Measurements from ENCODE around the gene CDHR3.
"Not testable (repeated sequence)": the region's sequence is repeated elsewhere in the genome, so short reads cannot be mapped to it uniquely, and the experiment has no call there.

CDHR3 gene

GRCh38 chr7:105971845-105972244 lies 8.8 kb downstream of the CDHR3 start:
- no peak for DNase-seq

- no peak for DNase-seq
Observed at GRCh38 chr7:105972276-105972675, 9.2 kb downstream of the CDHR3 start.

- peak in 1 of 14 donors; percentile 10 for DNase-seq
Observed at GRCh38 chr7:105974471-105974870, 11.4 kb downstream of the CDHR3 start.

GRCh38 chr7:105975770-105976417 lies 12.8 kb downstream of the CDHR3 start:
- DNase-seq = no peak

- no peak for DNase-seq
Observed at GRCh38 chr7:105976868-105977267, 13.8 kb downstream of the CDHR3 start.

GRCh38 chr7:105978035-105978434 lies 15.0 kb downstream of the CDHR3 start:
- peak in 1 of 14 donors; percentile 24 for DNase-seq

GRCh38 chr7:105978974-105979373 lies 15.9 kb downstream of the CDHR3 start:
- no peak for DNase-seq

- no peak for DNase-seq
Observed at GRCh38 chr7:105979405-105979804, 16.3 kb downstream of the CDHR3 start.

GRCh38 chr7:105980645-105981396 lies 17.8 kb downstream of the CDHR3 start:
- no peak for DNase-seq

GRCh38 chr7:105982388-105982787 lies 19.3 kb downstream of the CDHR3 start:
- no peak for DNase-seq

- DNase-seq = not testable (repeated sequence)
Observed at GRCh38 chr7:105984808-105985207, 21.7 kb downstream of the CDHR3 start.

GRCh38 chr7:105985229-105985628 lies 22.2 kb downstream of the CDHR3 start:
- no peak for DNase-seq

GRCh38 chr7:105985672-105986215 lies 22.7 kb downstream of the CDHR3 start:
- DNase-seq = peak in 2 of 14 donors; percentile 3 to 89

GRCh38 chr7:105987046-105987445 lies 24.0 kb downstream of the CDHR3 start:
- DNase-seq = no peak

GRCh38 chr7:105988276-105988675 lies 25.2 kb downstream of the CDHR3 start:
- no peak for DNase-seq

GRCh38 chr7:105989191-105989590 lies 26.1 kb downstream of the CDHR3 start:
- no peak for DNase-seq

- DNase-seq = no peak
Observed at GRCh38 chr7:105989686-105990085, 26.6 kb downstream of the CDHR3 start.

- no peak for DNase-seq
Observed at GRCh38 chr7:105990141-105990540, 27.1 kb downstream of the CDHR3 start.

- peak in 1 of 14 donors; percentile 72 for DNase-seq
Observed at GRCh38 chr7:105990727-105991453, 27.8 kb downstream of the CDHR3 start.

GRCh38 chr7:105992905-105993304 lies 29.8 kb downstream of the CDHR3 start:
- peak in 1 of 14 donors; percentile 7 for DNase-seq

GRCh38 chr7:105996860-105997737 lies 34.0 kb downstream of the CDHR3 start:
- DNase-seq = no peak

GRCh38 chr7:105999256-105999655 lies 36.2 kb downstream of the CDHR3 start:
- no peak for DNase-seq

Measured in C1 segment of cervical spinal cord (tissue), 14 donors.